Mesendoderm (in vitro differentiated cells): Measurements from ENCODE around the gene AGER.
"Not testable (repeated sequence)": the region's sequence is repeated elsewhere in the genome, so short reads cannot be mapped to it uniquely, and the experiment has no call there.

ENCODE experiments used
- DNase-seq: peaks from one replicate; pipeline ENCODE4 v3.0.0; 2013
- H2AK5ac ChIP-seq: 2 replicates; pipeline ENCODE4 v1.6.1; 2013; ENCODE audit warnings: low read length, inconsistent platforms
- H2BK120ac ChIP-seq: 2 replicates; pipeline ENCODE4 v1.6.1; 2013; ENCODE audit warnings: low read depth, mild to moderate bottlenecking, low read length, moderate library complexity, mixed read lengths
- H2BK15ac ChIP-seq: replicated peaks from 2 replicates; pipeline ENCODE4 v1.6.1; 2013; ENCODE audit warnings: low read depth, mild to moderate bottlenecking, moderate library complexity
- H2BK5ac ChIP-seq: 2 replicates; pipeline ENCODE4 v1.6.1; 2013; ENCODE audit warnings: low read length, inconsistent platforms
- H3K18ac ChIP-seq: 2 replicates; pipeline ENCODE4 v1.6.1; 2013; ENCODE audit warnings: mild to moderate bottlenecking, low read length, mixed read lengths
- H3K23ac ChIP-seq: one replicate; pipeline ENCODE4 v1.6.1; 2013; ENCODE audit warnings: low read length
- H3K27ac ChIP-seq: 2 replicates; pipeline ENCODE4 v1.5.1; 2013; ENCODE audit warnings: low read depth, mild to moderate bottlenecking, inconsistent platforms, low read length, moderate library complexity
- H3K27me3 ChIP-seq: 2 replicates; pipeline ENCODE4 v1.6.1; 2013; ENCODE audit warnings: low read length, control low read depth, mild to moderate bottlenecking, inconsistent platforms; ENCODE audit not compliant: insufficient read depth, poor library complexity
- H3K36me3 ChIP-seq: 2 replicates; pipeline ENCODE4 v1.6.1; 2013; ENCODE audit warnings: low read length, inconsistent platforms; ENCODE audit not compliant: control insufficient read depth, insufficient read depth
- H3K4ac ChIP-seq: one replicate; pipeline ENCODE4 v1.6.1; 2013; ENCODE audit warnings: low read depth, mild to moderate bottlenecking, low read length, moderate library complexity
- H3K4me1 ChIP-seq: 2 replicates; pipeline ENCODE4 v1.6.1; 2013; ENCODE audit warnings: low read depth, low read length, inconsistent platforms; ENCODE audit not compliant: control insufficient read depth
- H3K4me2 ChIP-seq: 2 replicates; pipeline ENCODE4 v1.6.1; 2013; ENCODE audit warnings: low read length
- H3K4me3 ChIP-seq: 2 replicates; pipeline ENCODE4 v1.5.1; 2013; ENCODE audit warnings: mild to moderate bottlenecking, low read length
- H3K56ac ChIP-seq: one replicate; pipeline ENCODE4 v1.6.1; 2013; ENCODE audit warnings: low read length
- H3K79me1 ChIP-seq: 2 replicates; pipeline ENCODE4 v1.6.1; 2013; ENCODE audit warnings: low read length, inconsistent platforms
- H3K79me2 ChIP-seq: 2 replicates; pipeline ENCODE4 v1.6.1; 2013; ENCODE audit warnings: mild to moderate bottlenecking, low read length; ENCODE audit not compliant: control insufficient read depth, insufficient read depth
- H3K9ac ChIP-seq: 2 replicates; pipeline ENCODE4 v1.6.1; 2013; ENCODE audit warnings: low read length, inconsistent platforms
- H4K5ac ChIP-seq: one replicate; pipeline ENCODE4 v1.6.1; 2013; ENCODE audit warnings: low read length
- H4K8ac ChIP-seq: one replicate; pipeline ENCODE4 v1.6.1; 2013; ENCODE audit warnings: low read depth, mild to moderate bottlenecking, control low read depth, low read length, moderate library complexity
- WGBS: extraction: QIAGEN DNeasy Blood & Tissue Kit; methylation state at CpG from one replicate; pipeline ENCODE4 v1.1.7; 2013; ENCODE audit warnings: low lambda C conversion rate, missing lambda C conversion rate; ENCODE audit not compliant: insufficient coverage; ENCODE audit errors: extremely low coverage; 5-methylcytosine and 5-hydroxymethylcytosine counted together

The AGER gene

GRCh38 chr6:32213649-32214048 lies 29.6 kb upstream of the AGER start:
- no peaks in the 10 kb centered on the region for H3K27me3 ChIP-seq
- WGBS = no CpG with 5 or more reads among the region's 6 CpGs
- no peak overlapping the region for H2BK120ac ChIP-seq
- H3K9ac ChIP-seq = no peak overlapping the region
- no peak for DNase-seq
- H3K79me2 ChIP-seq = no peaks in the 10 kb centered on the region
- no peak overlapping the region for H3K23ac ChIP-seq
- H4K5ac ChIP-seq = no peak overlapping the region
- no peak overlapping the region for H2AK5ac ChIP-seq
- no peak overlapping the region for H3K56ac ChIP-seq
- no peak overlapping the region for H3K4me2 ChIP-seq
- H3K4me1 ChIP-seq = no peaks in the 10 kb centered on the region
- no peak overlapping the region for H4K8ac ChIP-seq
- no peak overlapping the region for H3K4ac ChIP-seq
- H3K36me3 ChIP-seq = no peaks in the 10 kb centered on the region
- no peak overlapping the region for H3K4me3 ChIP-seq
- no peak overlapping the region for H3K27ac ChIP-seq
- no peaks in the 10 kb centered on the region for H3K79me1 ChIP-seq
- no peak overlapping the region for H2BK5ac ChIP-seq
- no peak overlapping the region for H3K18ac ChIP-seq
- H2BK15ac ChIP-seq = no peak overlapping the region

- no peak overlapping the region for H3K4me2 ChIP-seq
- no peak overlapping the region for H3K23ac ChIP-seq
- no peak overlapping the region for H2AK5ac ChIP-seq
- no peak overlapping the region for H3K4me3 ChIP-seq
- no peaks in the 10 kb centered on the region for H3K27me3 ChIP-seq
- H3K4ac ChIP-seq = no peak overlapping the region
- no peak overlapping the region for H3K18ac ChIP-seq
- H4K5ac ChIP-seq = no peak overlapping the region
- H3K79me2 ChIP-seq = no peaks in the 10 kb centered on the region
- WGBS = no CpG with 5 or more reads among the region's 12 CpGs
- no peak overlapping the region for H3K9ac ChIP-seq
- no peak overlapping the region for H3K27ac ChIP-seq
- H2BK120ac ChIP-seq = no peak overlapping the region
- H3K79me1 ChIP-seq = no peaks in the 10 kb centered on the region
- no peak overlapping the region for H2BK5ac ChIP-seq
- no peak overlapping the region for H4K8ac ChIP-seq
- no peak overlapping the region for H2BK15ac ChIP-seq
- DNase-seq = no peak
- no peaks in the 10 kb centered on the region for H3K36me3 ChIP-seq
- H3K4me1 ChIP-seq = no peaks in the 10 kb centered on the region
- H3K56ac ChIP-seq = no peak overlapping the region
Measured at GRCh38 chr6:32212076-32212760, 28.2 kb upstream of the AGER start.

GRCh38 chr6:32211432-32211831 lies 27.4 kb upstream of the AGER start:
- H3K4me1 ChIP-seq, H3K79me2 ChIP-seq, H2BK5ac ChIP-seq, H3K79me1 ChIP-seq, H3K18ac ChIP-seq, H3K27me3 ChIP-seq, H4K5ac ChIP-seq, H2BK15ac ChIP-seq, H3K9ac ChIP-seq, H3K4ac ChIP-seq, H3K27ac ChIP-seq, H3K56ac ChIP-seq, H3K4me2 ChIP-seq, H3K4me3 ChIP-seq, H3K36me3 ChIP-seq, H2BK120ac ChIP-seq, H2AK5ac ChIP-seq, H3K23ac ChIP-seq, DNase-seq, H4K8ac ChIP-seq: not testable (repeated sequence)
- no CpG with 5 or more reads among the region's 4 CpGs for WGBS

GRCh38 chr6:32210191-32210601 lies 26.1 kb upstream of the AGER start:
- Histone ChIP-seq H3K27ac (no peak overlapping the region), H3K79me1 (no peaks in the 10 kb centered on the region), H3K4ac (no peak overlapping the region), H4K5ac (no peak overlapping the region), H2BK15ac (no peak overlapping the region), H2BK5ac (no peak overlapping the region), H3K18ac (no peak overlapping the region), H3K27me3 (no peaks in the 10 kb centered on the region), H3K9ac (no peak overlapping the region), H3K4me2 (no peak overlapping the region), H3K36me3 (no peaks in the 10 kb centered on the region), H3K79me2 (no peaks in the 10 kb centered on the region), H2BK120ac (no peak overlapping the region), H3K4me3 (no peak overlapping the region), H4K8ac (no peak overlapping the region), H3K23ac (no peak overlapping the region), H3K4me1 (no peaks in the 10 kb centered on the region), H2AK5ac (no peak overlapping the region), H3K56ac (no peak overlapping the region)
- no peak for DNase-seq
- WGBS = no CpG with 5 or more reads among the region's 5 CpGs

GRCh38 chr6:32208996-32209395 lies 24.9 kb upstream of the AGER start:
- H3K4me3 ChIP-seq = no peak overlapping the region
- H3K18ac ChIP-seq = no peak overlapping the region
- H3K4me2 ChIP-seq = no peak overlapping the region
- no peak overlapping the region for H3K9ac ChIP-seq
- no peak overlapping the region for H4K5ac ChIP-seq
- no peak overlapping the region for H3K56ac ChIP-seq
- no peak overlapping the region for H3K27ac ChIP-seq
- no peak overlapping the region for H4K8ac ChIP-seq
- H2AK5ac ChIP-seq = no peak overlapping the region
- H3K4me1 ChIP-seq = no peaks in the 10 kb centered on the region
- no peaks in the 10 kb centered on the region for H3K79me2 ChIP-seq
- H2BK15ac ChIP-seq = no peak overlapping the region
- H3K27me3 ChIP-seq = no peaks in the 10 kb centered on the region
- DNase-seq = no peak
- no peak overlapping the region for H2BK5ac ChIP-seq
- no peak overlapping the region for H3K23ac ChIP-seq
- H3K36me3 ChIP-seq = no peaks in the 10 kb centered on the region
- H3K4ac ChIP-seq = no peak overlapping the region
- H2BK120ac ChIP-seq = no peak overlapping the region
- H3K79me1 ChIP-seq = no peaks in the 10 kb centered on the region
- no CpG with 5 or more reads among the region's 1 CpG for WGBS

- H3K4me1 ChIP-seq = no peaks in the 10 kb centered on the region
Measured at GRCh38 chr6:32204268-32204715, 20.2 kb upstream of the AGER start.

More at GRCh38 chr6:32204268-32204715, 20.2 kb upstream of the AGER start:
- Histone ChIP-seq H4K5ac (no peak overlapping the region), H3K23ac (no peak overlapping the region), H4K8ac (no peak overlapping the region), H3K79me2 (no peaks in the 10 kb centered on the region), H3K36me3 (no peaks in the 10 kb centered on the region), H2BK15ac (no peak overlapping the region), H2BK5ac (no peak overlapping the region), H3K18ac (no peak overlapping the region), H3K27me3 (no peaks in the 10 kb centered on the region), H2AK5ac (no peak overlapping the region), H3K4me2 (no peak overlapping the region), H2BK120ac (no peak overlapping the region), H3K56ac (no peak overlapping the region), H3K79me1 (no peaks in the 10 kb centered on the region), H3K4ac (no peak overlapping the region), H3K4me3 (no peak overlapping the region), H3K27ac (no peak overlapping the region), H3K9ac (no peak overlapping the region)
- DNase-seq = no peak
- no CpG with 5 or more reads among the region's 3 CpGs for WGBS
